Testis (tissue), 2 donors: ENCODE measurements around the gene GLTPD2.

ENCODE experiments used
- POLR2A ChIP-seq: fragments of 450-650 bp; IDR thresholded peaks from one replicate; pipeline ENCODE4 v1.6.1; 2017; ENCODE audit warnings: antibody characterized with exemption, mild to moderate bottlenecking, moderate library complexity
- TF ChIP-seq, protein P1 (sequence below), 3 experiments: fragments of 450-650 bp in 2 of 3; fragments of 200-600 bp in 1 of 3; sonication (generic) in 1 of 3; IDR thresholded peaks; one replicate each; pipeline ENCODE4 v1.5.1; 2016 to 2019; ENCODE audit warnings: antibody characterized with exemption in 3 of 3, mild to moderate bottlenecking in 2 of 3, moderate library complexity in 1 of 3

DNA sequence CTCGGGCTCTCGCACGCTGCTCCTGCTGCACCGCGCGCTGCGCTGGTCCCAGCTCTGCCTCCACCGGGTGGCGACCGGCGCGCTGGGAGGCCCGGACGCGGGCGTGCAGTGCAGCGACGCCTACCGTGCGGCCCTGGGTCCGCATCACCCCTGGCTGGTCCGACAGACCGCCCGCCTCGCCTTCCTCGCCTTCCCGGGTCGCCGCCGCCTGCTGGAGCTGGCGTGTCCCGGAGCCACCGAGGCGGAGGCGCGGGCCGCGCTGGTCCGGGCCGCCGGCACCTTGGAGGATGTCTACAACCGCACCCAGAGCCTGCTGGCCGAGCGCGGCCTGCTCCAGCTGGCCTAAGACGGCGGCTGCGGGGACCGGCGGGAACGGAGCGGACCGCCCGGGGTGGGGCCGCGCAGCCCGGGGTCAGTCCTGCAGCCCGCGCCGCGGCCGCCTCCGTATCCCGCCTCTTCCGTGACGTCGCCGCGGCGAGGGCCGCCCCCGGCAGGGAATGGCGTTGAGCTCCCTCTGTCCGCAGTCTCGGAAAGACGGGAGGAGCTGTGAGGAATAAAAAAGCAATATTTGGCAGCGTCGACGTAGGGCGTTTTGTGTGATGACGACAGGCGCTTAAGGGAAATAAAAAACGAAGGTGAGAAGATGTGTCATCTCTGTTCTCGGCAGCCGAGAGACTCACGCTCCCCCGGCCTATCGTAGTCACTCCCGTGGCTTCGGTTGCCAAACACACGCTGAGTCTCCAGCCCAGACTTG, 1.4 kb downstream of the GLTPD2 start:
- TF ChIP-seq, protein P1, sequence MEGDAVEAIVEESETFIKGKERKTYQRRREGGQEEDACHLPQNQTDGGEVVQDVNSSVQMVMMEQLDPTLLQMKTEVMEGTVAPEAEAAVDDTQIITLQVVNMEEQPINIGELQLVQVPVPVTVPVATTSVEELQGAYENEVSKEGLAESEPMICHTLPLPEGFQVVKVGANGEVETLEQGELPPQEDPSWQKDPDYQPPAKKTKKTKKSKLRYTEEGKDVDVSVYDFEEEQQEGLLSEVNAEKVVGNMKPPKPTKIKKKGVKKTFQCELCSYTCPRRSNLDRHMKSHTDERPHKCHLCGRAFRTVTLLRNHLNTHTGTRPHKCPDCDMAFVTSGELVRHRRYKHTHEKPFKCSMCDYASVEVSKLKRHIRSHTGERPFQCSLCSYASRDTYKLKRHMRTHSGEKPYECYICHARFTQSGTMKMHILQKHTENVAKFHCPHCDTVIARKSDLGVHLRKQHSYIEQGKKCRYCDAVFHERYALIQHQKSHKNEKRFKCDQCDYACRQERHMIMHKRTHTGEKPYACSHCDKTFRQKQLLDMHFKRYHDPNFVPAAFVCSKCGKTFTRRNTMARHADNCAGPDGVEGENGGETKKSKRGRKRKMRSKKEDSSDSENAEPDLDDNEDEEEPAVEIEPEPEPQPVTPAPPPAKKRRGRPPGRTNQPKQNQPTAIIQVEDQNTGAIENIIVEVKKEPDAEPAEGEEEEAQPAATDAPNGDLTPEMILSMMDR (IDR thresholded peaks at IDR 0.05), result peak; percentile 67 to 88 (median 84)
- no peak for TF ChIP-seq POLR2A
